Suprapubic skin (tissue), 4 donors: Measurements from ENCODE around the gene P2RX7. TPM values are rescaled to one million over a fixed set of nuclear protein-coding genes. Genes with fewer than 3 reads are reported as not detected.

Source experiments
- DNase-seq, 2 donors: peaks; one replicate each; pipeline ENCODE4 v3.0.0-alpha.2; 2019; ENCODE audit warnings: low spot score in 2 of 2
- H3K27ac ChIP-seq: fragments of 200-600 bp; sonication (generic); one replicate; pipeline ENCODE4 v1.5.1; 2019
- H3K27me3 ChIP-seq: fragments of 200-600 bp; sonication (generic); one replicate; pipeline ENCODE4 v1.5.1; 2019
- H3K36me3 ChIP-seq: fragments of 200-600 bp; sonication (generic); one replicate; pipeline ENCODE4 v1.5.1; 2019
- H3K4me1 ChIP-seq: fragments of 200-600 bp; sonication (generic); one replicate; pipeline ENCODE4 v1.5.1; 2019
- H3K4me3 ChIP-seq: fragments of 200-600 bp; sonication (generic); one replicate; pipeline ENCODE4 v1.5.1; 2019; ENCODE audit warnings: mild to moderate bottlenecking
- H3K9me3 ChIP-seq: fragments of 200-600 bp; sonication (generic); one replicate; pipeline ENCODE4 v1.5.1; 2019
- CTCF ChIP-seq, 2 donors: fragments of 200-600 bp in 1 of 2; fragments of 450-650 bp in 1 of 2; sonication (generic) in 1 of 2; IDR thresholded peaks; one replicate each; pipeline ENCODE4 v1.5.1; 2016 to 2019; ENCODE audit warnings: antibody characterized with exemption in 2 of 2, mild to moderate bottlenecking in 1 of 2, moderate library complexity in 1 of 2
- EP300 ChIP-seq: sonication (generic); formaldehyde crosslinking; IDR thresholded peaks from one replicate; pipeline ENCODE4 v1.6.1; 2017; ENCODE audit warnings: antibody characterized with exemption
- POLR2A ChIP-seq, 2 donors: fragments of 450-650 bp; IDR thresholded peaks; one replicate each; pipeline ENCODE4 v1.6.1; 2017; ENCODE audit warnings: antibody characterized with exemption in 2 of 2, mild to moderate bottlenecking in 2 of 2, moderate library complexity in 2 of 2
- POLR2AphosphoS5 ChIP-seq, 3 donors: sonication (generic); formaldehyde crosslinking; IDR thresholded peaks; one replicate each; pipeline ENCODE4 v1.6.1; 2017; ENCODE audit warnings: antibody characterized with exemption in 3 of 3
- WGBS: methylation state at CpG from one replicate; pipeline ENCODE4 v1.1.5; 2018; 5-methylcytosine and 5-hydroxymethylcytosine counted together
- total RNA-seq, 4 donors: library from RNA; depleted of rRNA; stranded (reverse); fragments of >200 nt; gene quantifications; one replicate each; pipeline ENCODE4 v1.1.0, GENCODE V29; 2016

Gene P2RX7
- total RNA-seq, 4 donors from 2014 or later, result 14.0 to 65.7 (median 19.2) TPM

- DNase-seq, result peak; percentile 90
- Histone ChIP-seq H3K27ac (peak overlapping the region; percentile 80), H3K27me3 (no peaks in the 10 kb centered on the region), H3K4me1 (peaks cover 69% of the 10 kb centered on the region), H3K9me3 (no peaks in the 10 kb centered on the region), H3K36me3 (no peaks in the 10 kb centered on the region), H3K4me3 (peak overlapping the region; percentile 19)
- TF ChIP-seq POLR2AphosphoS5 (IDR thresholded peaks at IDR 0.05) (no peak), CTCF (IDR thresholded peaks at IDR 0.05) (no peak), EP300 (no peak), POLR2A (IDR thresholded peaks at IDR 0.05) (no peak)
- 24% methylated on average over 11 of the region's 11 CpGs for WGBS
These were observed 3.5 kb upstream of the P2RX7 start for GRCh38 chr12:121128908-121129810.

- over 99% methylated on average over 4 of the region's 4 CpGs for WGBS
- no peaks in the 10 kb centered on the region for H3K9me3 ChIP-seq
- no peaks in the 10 kb centered on the region for H3K27me3 ChIP-seq
- DNase-seq, result no peak
- H3K36me3 ChIP-seq, result no peaks in the 10 kb centered on the region
- no peak for TF ChIP-seq POLR2AphosphoS5 (IDR thresholded peaks at IDR 0.05)
- TF ChIP-seq CTCF (IDR thresholded peaks at IDR 0.05), result no peak
- TF ChIP-seq POLR2A (IDR thresholded peaks at IDR 0.05), result no peak
- TF ChIP-seq EP300, result no peak
- H3K27ac ChIP-seq, result peak overlapping the region; percentile 80
- no peak overlapping the region for H3K4me3 ChIP-seq
- peaks cover 70% of the 10 kb centered on the region for H3K4me1 ChIP-seq
These were observed 2.9 kb upstream of the P2RX7 start for GRCh38 chr12:121129811-121130147.

- Histone ChIP-seq H3K4me3 (no peak overlapping the region), H3K4me1 (peaks cover 72% of the 10 kb centered on the region), H3K27me3 (no peaks in the 10 kb centered on the region), H3K36me3 (no peaks in the 10 kb centered on the region), H3K27ac (peak overlapping the region; percentile 92), H3K9me3 (no peaks in the 10 kb centered on the region)
- WGBS, result 97% methylated on average over 6 of the region's 6 CpGs
- DNase-seq, result no peak
- TF ChIP-seq CTCF (IDR thresholded peaks at IDR 0.05) (no peak), EP300 (no peak), POLR2AphosphoS5 (IDR thresholded peaks at IDR 0.05) (no peak), POLR2A (IDR thresholded peaks at IDR 0.05) (no peak)
These were observed 1.8 kb upstream of the P2RX7 start for GRCh38 chr12:121130866-121131373.

- Histone ChIP-seq H3K36me3 (no peaks in the 10 kb centered on the region), H3K9me3 (no peaks in the 10 kb centered on the region), H3K27me3 (no peaks in the 10 kb centered on the region), H3K27ac (peak overlapping the region; percentile 92), H3K4me3 (no peak overlapping the region), H3K4me1 (peaks cover 68% of the 10 kb centered on the region)
- no peak for TF ChIP-seq EP300
- no peak for TF ChIP-seq CTCF (IDR thresholded peaks at IDR 0.05)
- no peak for TF ChIP-seq POLR2A (IDR thresholded peaks at IDR 0.05)
- no peak for TF ChIP-seq POLR2AphosphoS5 (IDR thresholded peaks at IDR 0.05)
- no peak for DNase-seq
- 50% methylated on average over 4 of the region's 4 CpGs for WGBS
These were observed 735 bp upstream of the P2RX7 start for GRCh38 chr12:121131941-121132341.

- H3K36me3 ChIP-seq, result no peaks in the 10 kb centered on the region
- H3K4me1 ChIP-seq, result peaks cover 51% of the 10 kb centered on the region
- H3K27me3 ChIP-seq, result no peaks in the 10 kb centered on the region
- WGBS, result 74% methylated on average over 7 of the region's 7 CpGs
- no peaks in the 10 kb centered on the region for H3K9me3 ChIP-seq
- DNase-seq, result no peak
- no peak for TF ChIP-seq CTCF (IDR thresholded peaks at IDR 0.05)
- TF ChIP-seq POLR2A (IDR thresholded peaks at IDR 0.05), result no peak
- no peak for TF ChIP-seq POLR2AphosphoS5 (IDR thresholded peaks at IDR 0.05)
- peak overlapping the region; percentile 58 for H3K4me3 ChIP-seq
- peak overlapping the region; percentile 92 for H3K27ac ChIP-seq
These were observed 1.2 kb downstream of the P2RX7 start for GRCh38 chr12:121133838-121134237.
